ENCODE data around the gene EHHADH. TPM values are rescaled to one million over a fixed set of nuclear protein-coding genes. Genes with fewer than 3 reads are reported as not detected.
"Not testable (repeated sequence)": the region's sequence is repeated elsewhere in the genome, so short reads cannot be mapped to it uniquely, and the experiment has no call there.

The EHHADH gene
- 0.69 TPM for polyA plus RNA-seq (2013, experiment 1 of 2)
- polyA plus RNA-seq (2013, experiment 2 of 2), result 0.63 TPM

GRCh38 chr3:185253645-185254410, at the start of gene EHHADH:
EHHADH (minus strand) TSS chr3:185254049; CDS start chr3:185254022, 27 bp downstream.
- H4K5ac ChIP-seq (ENCODE audit: low read length), result no peak within 1 kb of the TSS
- no peak within 1 kb of the TSS for H4K8ac ChIP-seq (ENCODE audit: low read depth, low read length)
- H2AK5ac ChIP-seq (ENCODE audit: low read length), result no peak within 1 kb of the TSS
- H3K27ac ChIP-seq (ENCODE audit: low read depth, low read length), result no peak within 1 kb of the TSS
- H2BK120ac ChIP-seq (ENCODE audit: low read depth, low read length), result no peak within 1 kb of the TSS
- H3K4me3 ChIP-seq (ENCODE audit: low read length), result no peak within 1 kb of the TSS
- peak within 1 kb of the TSS; percentile 52 for H3K9ac ChIP-seq (ENCODE audit: low read length)
- H3K36me3 ChIP-seq (ENCODE audit: control insufficient read depth, insufficient read depth, low read length), result no peaks in the 10 kb centered on the region
- no peak within 1 kb of the TSS for H3K18ac ChIP-seq (ENCODE audit: low read length)
- no peak within 1 kb of the TSS for H2BK5ac ChIP-seq (ENCODE audit: low read length)
- no peak within 1 kb of the TSS for H3K23ac ChIP-seq (ENCODE audit: low read length)
- no CpG with 5 or more reads among the region's 53 CpGs for WGBS (ENCODE audit: extremely low coverage, insufficient coverage, low lambda C conversion rate)
- DNase-seq, result peak; percentile 29
- no peak within 1 kb of the TSS for H3K4me2 ChIP-seq (ENCODE audit: low read length)
- H3K4me1 ChIP-seq (ENCODE audit: control insufficient read depth, low read depth, low read length), result no peaks in the 10 kb centered on the region
- no peak within 1 kb of the TSS for H3K4ac ChIP-seq (ENCODE audit: low read depth, low read length)
- H3K56ac ChIP-seq (ENCODE audit: low read length), result peak within 1 kb of the TSS; percentile 29
- no peaks in the 10 kb centered on the region for H3K79me1 ChIP-seq (ENCODE audit: low read length)
- no peaks in the 10 kb centered on the region for H3K79me2 ChIP-seq (ENCODE audit: control insufficient read depth, insufficient read depth, low read length)
- H3K27me3 ChIP-seq (ENCODE audit: insufficient read depth, low read length, poor library complexity), result no peaks in the 10 kb centered on the region
- H2BK15ac ChIP-seq (replicated peaks; ENCODE audit: low read depth), result no peak within 1 kb of the TSS

- H3K56ac ChIP-seq (ENCODE audit: low read length); DNase-seq; H3K4ac ChIP-seq (ENCODE audit: low read depth, low read length); H3K79me1 ChIP-seq (ENCODE audit: low read length); H3K4me2 ChIP-seq (ENCODE audit: low read length); H4K8ac ChIP-seq (ENCODE audit: low read depth, low read length); H3K27ac ChIP-seq (ENCODE audit: low read depth, low read length); H4K5ac ChIP-seq (ENCODE audit: low read length); H3K4me3 ChIP-seq (ENCODE audit: low read length); H2BK5ac ChIP-seq (ENCODE audit: low read length); H3K18ac ChIP-seq (ENCODE audit: low read length); H2BK15ac ChIP-seq (replicated peaks; ENCODE audit: low read depth); H3K79me2 ChIP-seq (ENCODE audit: control insufficient read depth, insufficient read depth, low read length); H3K4me1 ChIP-seq (ENCODE audit: control insufficient read depth, low read depth, low read length); H3K9ac ChIP-seq (ENCODE audit: low read length); H3K36me3 ChIP-seq (ENCODE audit: control insufficient read depth, insufficient read depth, low read length); H2BK120ac ChIP-seq (ENCODE audit: low read depth, low read length); H3K27me3 ChIP-seq (ENCODE audit: insufficient read depth, low read length, poor library complexity); H2AK5ac ChIP-seq (ENCODE audit: low read length); H3K23ac ChIP-seq (ENCODE audit: low read length): not testable (repeated sequence)
- WGBS (ENCODE audit: extremely low coverage, insufficient coverage, low lambda C conversion rate), result no CpG with 5 or more reads among the region's 10 CpGs
Observed at GRCh38 chr3:185299918-185300426, 46.1 kb upstream of the EHHADH start.

- Histone ChIP-seq H3K4ac (ENCODE audit: low read depth, low read length) (no peak overlapping the region), H2BK120ac (ENCODE audit: low read depth, low read length) (no peak overlapping the region), H3K23ac (ENCODE audit: low read length) (no peak overlapping the region), H3K79me1 (ENCODE audit: low read length) (no peaks in the 10 kb centered on the region), H3K4me1 (ENCODE audit: control insufficient read depth, low read depth, low read length) (no peaks in the 10 kb centered on the region), H3K36me3 (ENCODE audit: control insufficient read depth, insufficient read depth, low read length) (no peaks in the 10 kb centered on the region), H3K79me2 (ENCODE audit: control insufficient read depth, insufficient read depth, low read length) (no peaks in the 10 kb centered on the region), H3K4me3 (ENCODE audit: low read length) (no peak overlapping the region), H2BK15ac (replicated peaks; ENCODE audit: low read depth) (no peak overlapping the region), H3K27me3 (ENCODE audit: insufficient read depth, low read length, poor library complexity) (no peaks in the 10 kb centered on the region), H3K56ac (ENCODE audit: low read length) (no peak overlapping the region), H3K9ac (ENCODE audit: low read length) (no peak overlapping the region), H3K27ac (ENCODE audit: low read depth, low read length) (no peak overlapping the region), H3K18ac (ENCODE audit: low read length) (no peak overlapping the region), H4K8ac (ENCODE audit: low read depth, low read length) (no peak overlapping the region), H2AK5ac (ENCODE audit: low read length) (no peak overlapping the region), H3K4me2 (ENCODE audit: low read length) (no peak overlapping the region), H2BK5ac (ENCODE audit: low read length) (no peak overlapping the region), H4K5ac (ENCODE audit: low read length) (no peak overlapping the region)
- no peak for DNase-seq
- no CpG with 5 or more reads among the region's 3 CpGs for WGBS (ENCODE audit: extremely low coverage, insufficient coverage, low lambda C conversion rate)
Observed at GRCh38 chr3:185297867-185298266, 44.0 kb upstream of the EHHADH start.

GRCh38 chr3:185292238-185292637, 38.4 kb upstream of the EHHADH start:
- Histone ChIP-seq H3K79me1 (ENCODE audit: low read length) (no peaks in the 10 kb centered on the region), H3K27ac (ENCODE audit: low read depth, low read length) (no peak overlapping the region), H3K4me1 (ENCODE audit: control insufficient read depth, low read depth, low read length) (no peaks in the 10 kb centered on the region), H3K27me3 (ENCODE audit: insufficient read depth, low read length, poor library complexity) (no peaks in the 10 kb centered on the region), H2BK120ac (ENCODE audit: low read depth, low read length) (no peak overlapping the region), H3K56ac (ENCODE audit: low read length) (no peak overlapping the region), H3K36me3 (ENCODE audit: control insufficient read depth, insufficient read depth, low read length) (no peaks in the 10 kb centered on the region), H4K8ac (ENCODE audit: low read depth, low read length) (no peak overlapping the region), H3K79me2 (ENCODE audit: control insufficient read depth, insufficient read depth, low read length) (no peaks in the 10 kb centered on the region), H2BK5ac (ENCODE audit: low read length) (no peak overlapping the region), H3K4me2 (ENCODE audit: low read length) (no peak overlapping the region), H3K18ac (ENCODE audit: low read length) (no peak overlapping the region), H3K23ac (ENCODE audit: low read length) (no peak overlapping the region), H3K4me3 (ENCODE audit: low read length) (no peak overlapping the region), H3K9ac (ENCODE audit: low read length) (no peak overlapping the region), H3K4ac (ENCODE audit: low read depth, low read length) (no peak overlapping the region), H2AK5ac (ENCODE audit: low read length) (no peak overlapping the region), H2BK15ac (replicated peaks; ENCODE audit: low read depth) (no peak overlapping the region), H4K5ac (ENCODE audit: low read length) (no peak overlapping the region)
- no peak for DNase-seq
- WGBS (ENCODE audit: extremely low coverage, insufficient coverage, low lambda C conversion rate), result no CpG with 5 or more reads among the region's 7 CpGs

- WGBS (ENCODE audit: extremely low coverage, insufficient coverage, low lambda C conversion rate), result no CpG with 5 or more reads among the region's 3 CpGs
- DNase-seq, result no peak
- H4K5ac ChIP-seq (ENCODE audit: low read length), result no peak overlapping the region
Observed at GRCh38 chr3:185290266-185290665, 36.4 kb upstream of the EHHADH start.

More at GRCh38 chr3:185290266-185290665, 36.4 kb upstream of the EHHADH start:
- no peak overlapping the region for H2BK5ac ChIP-seq (ENCODE audit: low read length)
- no peak overlapping the region for H3K4me2 ChIP-seq (ENCODE audit: low read length)
- no peaks in the 10 kb centered on the region for H3K79me1 ChIP-seq (ENCODE audit: low read length)
- H3K18ac ChIP-seq (ENCODE audit: low read length), result no peak overlapping the region
- H3K79me2 ChIP-seq (ENCODE audit: control insufficient read depth, insufficient read depth, low read length), result no peaks in the 10 kb centered on the region
- H3K4me3 ChIP-seq (ENCODE audit: low read length), result no peak overlapping the region
- H3K4ac ChIP-seq (ENCODE audit: low read depth, low read length), result no peak overlapping the region
- no peak overlapping the region for H2BK120ac ChIP-seq (ENCODE audit: low read depth, low read length)
- no peaks in the 10 kb centered on the region for H3K27me3 ChIP-seq (ENCODE audit: insufficient read depth, low read length, poor library complexity)
- no peak overlapping the region for H3K9ac ChIP-seq (ENCODE audit: low read length)
- H2AK5ac ChIP-seq (ENCODE audit: low read length), result no peak overlapping the region
- no peaks in the 10 kb centered on the region for H3K4me1 ChIP-seq (ENCODE audit: control insufficient read depth, low read depth, low read length)
- no peak overlapping the region for H3K56ac ChIP-seq (ENCODE audit: low read length)
- no peak overlapping the region for H3K23ac ChIP-seq (ENCODE audit: low read length)
- no peak overlapping the region for H2BK15ac ChIP-seq (replicated peaks; ENCODE audit: low read depth)
- no peak overlapping the region for H4K8ac ChIP-seq (ENCODE audit: low read depth, low read length)
- H3K27ac ChIP-seq (ENCODE audit: low read depth, low read length), result no peak overlapping the region
- H3K36me3 ChIP-seq (ENCODE audit: control insufficient read depth, insufficient read depth, low read length), result no peaks in the 10 kb centered on the region

Measured in mesendoderm (in vitro differentiated cells).